HG02981 (cell line): ENCODE data around the gene ADORA2A.

Experiments used
- ATAC-seq: cut with Tn5 transposase; IDR thresholded peaks from one replicate; pipeline ENCODE4 v1.9.1; 2021; ENCODE audit warnings: mild to moderate bottlenecking, moderate library complexity; ENCODE audit not compliant: unreplicated experiment

The ADORA2A gene

DNA sequence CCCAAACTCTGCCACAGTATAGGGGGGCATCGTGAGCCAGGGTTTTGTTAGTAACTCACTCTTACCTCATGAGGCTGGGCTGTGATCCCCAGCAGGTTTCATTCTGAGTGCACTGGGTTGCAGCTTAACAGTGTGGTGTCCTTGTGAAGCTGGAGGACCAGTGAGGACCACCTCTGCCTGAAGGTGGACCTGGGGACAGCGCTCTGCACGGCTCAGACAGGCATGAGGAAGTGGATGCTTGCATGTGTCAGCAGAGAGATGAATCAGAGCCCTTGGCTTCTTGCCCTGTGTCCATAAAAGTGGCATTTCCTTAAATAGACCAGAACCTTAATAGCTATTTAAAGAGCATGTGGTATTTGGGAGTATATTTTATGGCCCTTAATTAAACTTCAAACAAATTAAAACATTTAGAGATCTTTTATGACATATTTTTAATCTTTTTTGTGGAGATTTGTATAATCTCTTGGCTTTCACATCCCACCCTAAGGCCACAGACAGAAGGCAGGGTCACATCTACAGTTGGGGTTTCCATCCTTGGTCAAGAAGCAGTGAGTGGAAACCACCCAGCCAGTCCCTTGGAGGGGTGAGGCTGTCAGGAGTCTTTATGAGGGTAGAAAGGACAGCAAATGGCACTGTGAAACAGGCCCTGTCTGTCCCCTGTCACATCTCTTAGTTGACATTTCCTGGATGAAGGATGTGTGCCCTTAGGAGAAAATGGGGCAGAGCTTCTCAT lies 24.8 kb upstream of the ADORA2A start:
- ATAC-seq = no peak

DNA sequence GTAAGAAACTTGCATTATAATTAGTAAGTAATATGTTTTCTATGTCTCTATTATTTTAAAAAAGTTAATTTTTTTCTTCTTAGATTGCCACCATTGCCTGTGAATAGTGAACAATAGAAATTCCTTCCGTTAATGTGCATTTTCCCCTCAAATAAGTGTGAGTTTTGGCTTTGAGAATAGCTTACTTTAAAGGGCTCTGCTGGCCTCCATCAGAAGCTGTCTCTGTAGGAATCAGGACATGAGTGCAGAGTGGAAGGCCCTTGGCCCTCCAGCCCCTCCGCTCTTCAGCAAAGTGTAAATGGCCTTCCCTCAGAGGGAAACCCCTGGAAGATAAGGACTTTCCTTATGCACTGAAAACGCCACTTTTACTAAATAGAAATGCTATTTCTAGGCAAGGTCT lies 24.1 kb upstream of the ADORA2A start:
- ATAC-seq = no peak

DNA sequence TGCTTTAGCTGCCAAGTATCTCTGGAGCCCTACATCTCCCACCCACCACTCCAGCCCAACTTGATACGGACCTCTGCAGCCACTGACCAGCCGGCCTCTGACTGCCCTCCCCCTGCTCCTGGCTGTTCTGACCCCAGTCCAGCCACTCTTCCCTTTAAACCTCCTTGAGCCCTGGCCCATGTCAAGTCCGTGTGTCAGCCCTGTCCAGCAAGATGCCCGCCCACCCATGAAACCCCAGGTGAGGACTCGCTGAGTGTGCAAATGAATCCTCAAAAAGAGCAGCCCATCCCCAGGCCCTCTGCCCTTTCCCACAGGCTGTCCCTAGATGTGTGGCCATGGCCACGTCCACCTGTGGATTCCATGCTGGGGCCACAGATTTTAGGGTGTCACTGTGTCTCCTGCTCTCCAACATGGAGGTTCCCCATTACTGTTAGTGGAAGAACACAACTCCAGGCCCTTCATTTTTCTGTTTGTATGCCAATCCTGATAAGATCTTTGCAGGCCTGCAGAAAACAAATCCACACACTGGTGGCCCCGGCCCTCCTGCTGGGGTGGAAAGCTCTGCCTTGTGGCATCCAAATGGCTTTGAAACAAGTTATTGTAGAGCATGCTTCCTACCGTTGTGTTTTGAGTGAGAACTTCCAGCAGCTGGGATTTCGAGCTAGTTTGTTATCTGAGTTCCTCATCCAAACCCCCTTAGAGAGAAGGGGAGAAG lies 22.7 kb upstream of the ADORA2A start:
- no peak for ATAC-seq

- ATAC-seq = no peak
These were observed 21.6 kb upstream of the ADORA2A start for GRCh38 chr22:24405631-24406321.

GRCh38 chr22:24406322-24407277 lies 20.8 kb upstream of the ADORA2A start:
- no peak for ATAC-seq

GRCh38 chr22:24407278-24407665 lies 20.1 kb upstream of the ADORA2A start:
- no peak for ATAC-seq

- ATAC-seq = no peak
These were observed 19.5 kb upstream of the ADORA2A start for GRCh38 chr22:24407884-24408283.

GRCh38 chr22:24408630-24409029 lies 18.8 kb upstream of the ADORA2A start:
- ATAC-seq = no peak

DNA sequence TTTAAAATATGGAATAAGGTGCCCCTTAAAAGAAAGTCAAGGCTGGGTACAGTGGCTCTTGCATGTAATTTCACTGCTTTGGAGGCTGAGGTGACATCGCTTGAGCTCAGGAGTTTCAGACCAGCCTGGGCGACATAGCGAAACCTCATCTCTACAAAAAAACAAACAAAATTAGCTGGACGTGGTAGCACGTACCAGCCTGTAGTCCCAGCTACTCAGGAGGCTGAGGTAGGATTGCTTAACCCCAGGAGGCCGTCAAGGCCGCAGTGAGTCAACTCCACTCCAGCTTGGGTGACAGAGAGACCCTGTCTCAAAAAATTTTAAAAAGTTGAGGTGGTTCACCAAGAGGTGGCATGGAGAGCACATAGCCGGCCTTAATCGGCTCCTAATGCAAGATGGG lies 17.7 kb upstream of the ADORA2A start:
- no peak for ATAC-seq

DNA sequence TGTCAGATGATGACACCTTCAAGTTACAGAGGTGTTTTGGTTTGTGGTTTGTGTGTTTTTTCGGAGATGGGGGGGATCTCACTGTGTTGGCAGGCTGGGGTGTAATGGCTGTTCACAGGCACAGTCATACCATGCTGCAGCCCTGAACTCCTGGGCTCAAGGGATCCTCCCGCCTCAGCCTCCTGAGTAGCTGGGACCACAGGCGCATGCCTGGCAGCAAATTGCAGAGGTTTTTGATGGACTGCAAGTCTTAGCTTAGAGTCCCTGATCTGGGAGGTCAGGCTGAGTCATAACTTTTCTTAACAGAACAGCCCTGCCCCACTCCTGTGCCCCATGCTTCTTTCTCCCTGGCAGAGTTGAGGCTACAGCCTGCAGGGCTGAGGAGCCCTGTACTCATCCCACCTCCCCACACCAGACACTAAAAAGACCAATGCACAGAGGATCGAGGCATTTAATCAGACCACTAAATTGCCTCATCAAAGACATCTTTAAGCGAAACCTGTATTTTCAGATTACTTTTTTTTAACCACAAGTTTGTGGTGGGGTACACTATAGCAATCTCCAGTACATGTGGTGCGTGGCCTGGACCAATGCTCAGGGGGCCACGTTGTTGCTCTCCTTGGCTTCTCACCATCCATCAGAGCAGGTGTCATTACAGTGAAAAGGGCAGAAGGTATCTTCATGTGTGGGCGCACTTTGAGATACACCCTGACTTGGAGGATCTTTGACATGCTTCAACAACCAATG lies 17.1 kb upstream of the ADORA2A start:
- ATAC-seq = no peak

DNA sequence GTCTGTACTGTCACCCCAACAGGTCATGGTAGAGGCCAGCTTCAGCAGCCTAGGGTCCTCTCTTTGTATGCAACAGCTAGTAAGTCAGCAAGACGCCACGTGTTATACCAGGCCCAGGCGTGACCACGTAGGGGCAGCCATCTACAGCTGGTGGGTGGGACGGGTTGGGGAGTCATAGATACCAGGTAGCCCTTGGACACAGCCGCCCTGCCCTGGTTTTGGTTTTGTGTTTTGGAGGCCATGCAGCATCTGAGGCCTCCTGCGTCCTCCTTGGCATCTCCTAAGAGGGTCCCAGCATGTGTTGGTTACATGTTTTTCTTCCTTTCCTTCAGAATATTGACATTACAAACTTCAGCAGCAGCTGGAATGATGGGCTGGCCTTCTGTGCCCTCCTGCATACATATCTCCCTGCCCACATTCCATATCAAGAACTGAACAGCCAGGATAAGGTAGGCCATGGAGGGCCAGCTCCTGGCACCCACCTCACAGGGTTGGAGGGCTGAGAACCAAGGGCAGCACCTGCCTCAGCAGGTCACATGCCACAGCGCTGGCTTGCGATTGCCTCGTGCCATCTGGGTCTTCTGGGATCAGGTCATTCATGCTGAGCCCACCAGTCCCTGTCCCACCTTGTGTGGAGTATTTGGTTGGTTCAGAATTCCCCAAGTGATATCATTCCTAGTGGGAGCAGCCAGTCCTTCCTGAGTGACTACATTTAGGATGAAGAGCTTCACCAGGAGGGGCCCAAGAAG lies 16.0 kb upstream of the ADORA2A start:
- ATAC-seq = no peak

- ATAC-seq = no peak
These were observed 15.1 kb upstream of the ADORA2A start for GRCh38 chr22:24412274-24412673.

GRCh38 chr22:24413271-24413670 lies 14.1 kb upstream of the ADORA2A start:
- no peak for ATAC-seq

DNA sequence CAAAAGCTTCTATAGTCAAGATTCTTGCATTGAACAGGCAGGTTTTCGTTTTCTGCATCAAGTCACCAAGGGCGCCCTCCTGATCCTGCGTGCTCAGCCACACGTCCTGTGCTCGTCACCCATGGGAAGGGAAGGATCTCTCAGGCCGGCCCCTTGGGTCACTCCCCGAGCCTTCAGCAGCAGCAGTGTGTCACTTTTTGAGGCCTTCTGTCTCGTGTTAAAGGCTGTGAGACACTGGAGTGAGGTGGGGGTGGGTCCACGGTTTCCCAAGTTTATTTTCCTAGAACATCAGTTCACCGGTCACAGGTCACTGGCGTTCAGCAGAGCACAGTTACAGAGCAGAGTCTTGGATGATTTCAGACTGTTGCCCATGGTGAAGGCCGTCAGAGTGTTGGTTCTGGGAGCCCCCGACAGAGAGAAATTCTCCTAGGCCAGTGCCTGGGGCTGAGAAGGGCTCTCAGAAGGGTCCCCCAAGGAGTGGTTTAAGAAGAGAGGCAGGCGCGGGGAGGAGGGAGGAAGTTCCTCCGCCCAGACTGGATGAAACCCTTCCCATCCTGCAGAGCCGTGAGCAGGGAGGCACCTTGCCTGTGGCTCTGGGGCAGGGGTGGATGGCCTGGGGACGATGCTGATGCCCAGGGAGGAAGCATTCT lies 13.5 kb upstream of the ADORA2A start:
- no peak for ATAC-seq

DNA sequence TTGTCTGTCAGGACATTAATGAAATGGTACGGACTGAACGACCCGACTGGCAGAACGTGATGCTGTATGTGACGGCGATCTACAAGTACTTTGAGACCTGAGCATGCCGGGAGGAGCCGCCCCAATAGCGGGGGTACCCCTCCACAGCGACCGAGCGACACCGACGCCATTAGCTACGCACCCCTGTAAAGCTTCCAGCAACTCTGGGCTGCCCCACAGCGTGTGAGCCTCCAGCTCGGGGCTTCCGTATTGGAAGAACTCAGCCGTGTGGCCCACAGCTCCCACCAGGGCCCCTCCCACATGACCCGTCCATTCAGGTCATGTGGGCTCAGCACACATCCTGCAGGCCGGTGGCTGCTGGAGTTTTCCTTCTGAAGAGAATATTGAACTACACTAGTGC lies 12.9 kb upstream of the ADORA2A start:
- ATAC-seq = no peak

GRCh38 chr22:24414984-24415945 lies 12.1 kb upstream of the ADORA2A start:
- no peak for ATAC-seq

DNA sequence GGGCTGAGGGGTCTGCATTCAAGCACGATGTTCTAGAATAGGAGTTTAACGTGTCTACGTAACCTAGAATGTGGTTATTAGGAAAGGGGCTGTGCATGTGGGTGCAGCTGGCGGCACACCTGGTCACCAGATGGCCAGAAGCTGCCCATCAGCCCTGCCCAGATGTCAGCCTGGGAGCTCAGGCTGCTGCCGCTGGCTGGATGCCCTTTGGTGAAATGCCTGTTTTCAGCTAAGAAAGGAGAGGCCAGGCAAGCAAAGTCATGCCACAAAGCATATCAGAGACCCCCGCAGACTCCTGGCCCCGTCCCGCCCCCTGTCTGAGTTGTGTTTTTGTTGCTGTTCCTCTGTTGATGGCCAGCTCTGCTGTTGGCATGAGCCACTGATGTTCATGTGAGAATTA lies 11.3 kb upstream of the ADORA2A start:
- ATAC-seq = no peak

DNA sequence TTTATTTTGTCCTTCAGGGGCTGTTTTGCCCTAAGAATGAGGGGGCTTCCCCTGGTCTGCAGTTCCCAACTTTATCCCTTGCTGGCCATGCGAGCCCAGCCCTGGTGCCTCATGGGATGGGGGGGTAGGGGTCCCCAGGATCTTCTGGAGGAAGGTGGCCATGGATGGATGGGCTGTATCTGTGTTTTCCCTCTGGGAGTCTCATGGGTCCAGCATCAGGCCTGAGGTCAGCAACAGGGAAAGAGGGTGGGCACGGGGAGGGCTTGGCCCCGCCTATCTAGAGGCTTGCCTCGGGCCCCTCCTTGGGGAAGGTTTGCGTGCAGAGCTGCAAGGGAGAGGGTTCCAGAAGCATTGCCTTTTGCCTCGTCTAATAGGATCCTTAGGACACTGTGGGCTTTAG lies 10.8 kb upstream of the ADORA2A start:
- no peak for ATAC-seq
